Measurements from ENCODE around the gene MUC21.
"Not testable (repeated sequence)": the region's sequence is repeated elsewhere in the genome, so short reads cannot be mapped to it uniquely, and the experiment has no call there.

The MUC21 gene

DNA sequence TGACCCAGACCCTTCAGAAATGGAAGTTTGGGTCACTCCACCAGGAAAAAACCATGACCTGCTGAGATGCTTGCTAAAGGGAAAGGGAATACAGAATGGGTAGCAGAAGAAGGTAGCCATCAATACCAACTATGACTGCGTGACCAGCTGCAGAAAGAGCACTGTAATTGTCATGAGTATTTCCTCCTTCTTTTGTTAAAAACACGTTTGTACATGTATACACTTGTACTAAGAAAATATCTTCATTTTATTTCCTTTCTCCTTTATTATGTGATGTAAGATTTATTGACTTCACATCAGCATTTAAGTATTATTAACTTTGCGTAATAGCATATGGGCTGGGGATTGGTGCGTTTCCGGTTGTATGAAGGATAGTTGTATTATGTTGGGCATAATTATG, 12.6 kb upstream of the MUC21 start:
- FAIRE-seq = no peak

DNA sequence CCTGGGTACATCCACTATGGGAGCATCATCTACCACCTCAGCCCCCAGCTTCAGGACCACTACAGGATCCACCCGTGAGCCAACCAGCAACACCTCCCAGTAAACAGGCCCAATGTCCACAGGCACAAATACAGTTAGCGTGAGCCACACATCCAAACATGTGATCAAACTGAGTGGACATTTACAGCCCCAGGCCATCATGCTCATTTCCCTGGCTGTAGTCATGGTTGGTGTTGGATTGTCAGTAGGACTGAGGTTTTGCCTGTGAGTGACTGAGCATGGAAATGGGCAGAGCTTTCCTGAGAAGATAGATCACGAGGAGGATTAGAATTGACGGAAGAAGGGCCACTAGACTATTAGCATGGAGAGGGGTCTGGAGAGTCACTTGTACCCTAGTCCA, 10.7 kb upstream of the MUC21 start:
- no peak for FAIRE-seq

DNA sequence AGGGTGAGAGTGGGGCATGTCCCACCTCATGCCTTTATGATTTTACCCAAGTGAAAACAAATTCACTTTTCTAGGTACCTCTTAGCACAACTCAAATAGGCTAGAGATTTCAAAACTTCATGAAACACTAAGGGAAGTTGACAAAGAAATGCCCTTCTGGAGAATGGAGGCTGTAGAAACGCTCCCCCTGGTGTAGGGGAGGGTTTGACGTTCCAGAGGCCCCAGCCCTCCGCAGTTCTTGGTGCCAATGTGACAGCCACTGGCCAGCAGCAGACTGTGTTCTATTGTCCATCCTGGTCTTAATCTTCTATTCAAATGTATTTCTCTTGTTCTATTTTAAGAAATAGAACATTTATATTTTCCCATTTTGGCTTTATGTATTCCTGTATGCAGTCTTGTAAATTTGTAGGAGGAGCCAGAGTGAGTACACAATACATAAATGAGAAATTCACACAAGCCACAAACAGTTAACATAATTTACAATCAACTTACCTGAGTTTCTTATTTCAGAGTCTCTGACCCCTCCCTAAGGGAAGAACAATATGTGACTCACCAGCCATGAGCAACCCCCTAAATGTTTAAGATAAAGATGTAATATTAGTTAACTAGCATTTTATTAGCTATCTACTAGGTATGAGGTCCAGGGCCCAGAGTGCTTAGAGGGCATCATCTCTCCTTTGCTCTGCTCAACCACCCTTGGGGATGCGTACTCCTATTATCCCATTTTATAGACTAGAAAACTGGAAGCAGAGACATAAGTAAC, 8.8 kb upstream of the MUC21 start:
- no peak for FAIRE-seq

DNA sequence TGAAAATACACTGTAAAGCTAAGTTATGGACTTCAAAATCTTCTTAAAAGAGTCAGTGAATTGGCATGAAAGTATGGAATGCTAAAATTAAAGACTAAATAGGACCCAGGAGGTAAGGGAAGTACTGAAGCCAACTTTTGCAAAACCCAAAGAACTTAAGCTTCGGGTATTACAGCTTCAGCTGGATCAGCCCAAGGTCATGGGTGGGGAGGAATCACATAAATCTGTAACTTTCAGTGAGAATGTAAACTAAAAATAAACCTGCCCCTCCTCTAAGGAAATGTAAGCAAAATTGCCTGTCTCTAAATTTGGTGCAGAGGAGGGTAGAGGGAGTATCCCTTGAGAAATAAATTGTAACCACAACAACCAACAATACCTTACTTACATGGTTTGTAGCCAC, 4.4 kb upstream of the MUC21 start:
- FAIRE-seq = no peak

DNA sequence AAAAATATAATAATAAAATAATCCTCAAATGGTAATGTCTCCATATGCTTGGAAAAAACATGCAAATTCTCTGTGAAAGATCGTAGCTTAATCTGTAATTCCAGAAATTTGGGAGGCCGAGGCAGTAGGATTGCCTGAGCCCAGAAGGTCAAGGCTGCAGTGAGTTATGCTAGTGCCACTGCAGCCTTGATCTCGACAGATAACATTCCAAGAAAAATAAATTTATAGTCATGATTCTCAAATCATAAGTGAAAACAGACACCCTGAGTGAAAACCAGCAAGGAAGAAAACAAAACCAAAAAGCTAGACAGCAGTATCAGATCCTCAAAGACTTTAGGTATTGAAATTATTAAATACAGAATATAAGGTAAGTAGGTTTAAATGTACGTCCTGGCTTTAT, 3.8 kb upstream of the MUC21 start:
- no peak for FAIRE-seq

DNA sequence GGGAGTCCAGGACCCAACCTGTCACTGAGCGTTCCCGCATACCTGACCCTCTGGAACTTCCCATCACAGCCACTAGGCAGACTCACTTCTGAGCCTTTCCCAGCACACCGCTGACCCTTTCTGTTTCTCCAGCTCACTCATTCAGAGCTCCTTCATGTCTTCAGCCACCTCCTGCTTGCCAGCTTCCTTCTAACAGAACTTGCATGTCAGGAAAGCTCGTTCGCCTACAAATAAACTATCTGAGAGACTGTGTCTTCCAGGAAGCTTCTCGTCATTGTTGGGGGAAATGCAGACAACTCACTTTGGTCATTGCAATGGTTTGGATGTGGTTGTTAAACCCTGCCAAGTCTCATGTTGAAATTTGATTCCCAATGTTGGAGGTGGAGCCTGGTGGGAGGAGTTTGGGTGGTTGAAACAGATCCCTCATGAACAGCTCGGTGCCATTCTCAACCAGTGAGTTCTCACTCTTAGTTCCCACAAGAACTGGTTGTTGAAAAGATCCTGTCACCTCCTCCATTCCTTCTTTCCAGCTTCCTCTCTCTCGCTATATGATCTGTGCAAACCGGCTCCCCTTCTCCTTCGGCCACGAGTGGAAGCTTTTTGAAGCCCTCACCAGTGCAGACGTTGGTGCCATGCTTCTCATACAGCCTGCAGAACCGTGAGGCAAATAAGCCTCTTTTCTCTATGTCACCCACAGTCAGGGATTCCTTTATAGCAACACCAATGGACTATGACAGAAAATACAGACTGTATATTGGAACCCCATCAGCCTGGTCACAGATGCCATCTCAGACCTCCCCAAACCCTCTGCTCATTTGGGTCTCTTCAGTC, 1.4 kb upstream of the MUC21 start:
- FAIRE-seq = no peak

DNA sequence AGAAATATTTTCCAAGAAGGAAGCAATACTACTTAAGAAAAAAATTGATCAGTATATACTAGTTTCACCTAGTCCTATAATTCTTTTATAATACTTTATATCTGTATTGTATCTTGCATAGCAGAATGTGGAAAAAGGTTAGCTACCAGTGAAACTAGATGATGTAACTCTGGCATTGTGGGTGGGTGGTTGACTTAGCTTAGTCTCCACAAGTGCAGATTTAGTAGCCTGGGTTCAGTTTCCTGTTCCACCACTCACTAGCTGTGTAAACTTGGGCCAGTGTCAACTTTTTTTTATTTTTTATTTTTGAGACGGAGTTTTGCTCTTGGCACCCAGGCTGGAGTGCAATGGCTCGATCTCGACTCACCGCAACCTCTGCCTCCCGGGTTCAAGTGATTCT, 2.0 kb downstream of the MUC21 start:
- no peak for FAIRE-seq

DNA sequence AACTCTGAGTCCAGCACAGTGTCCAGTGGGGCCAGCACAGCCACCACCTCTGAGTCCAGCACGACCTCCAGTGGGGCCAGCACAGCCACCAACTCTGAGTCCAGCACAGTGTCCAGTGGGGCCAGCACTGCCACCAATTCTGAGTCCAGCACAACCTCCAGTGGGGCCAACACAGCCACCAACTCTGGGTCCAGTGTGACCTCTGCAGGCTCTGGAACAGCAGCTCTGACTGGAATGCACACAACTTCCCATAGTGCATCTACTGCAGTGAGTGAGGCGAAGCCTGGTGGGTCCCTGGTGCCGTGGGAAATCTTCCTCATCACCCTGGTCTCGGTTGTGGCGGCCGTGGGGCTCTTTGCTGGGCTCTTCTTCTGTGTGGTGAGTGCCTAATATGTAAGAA, 3.8 kb downstream of the MUC21 start:
- no peak for FAIRE-seq

DNA sequence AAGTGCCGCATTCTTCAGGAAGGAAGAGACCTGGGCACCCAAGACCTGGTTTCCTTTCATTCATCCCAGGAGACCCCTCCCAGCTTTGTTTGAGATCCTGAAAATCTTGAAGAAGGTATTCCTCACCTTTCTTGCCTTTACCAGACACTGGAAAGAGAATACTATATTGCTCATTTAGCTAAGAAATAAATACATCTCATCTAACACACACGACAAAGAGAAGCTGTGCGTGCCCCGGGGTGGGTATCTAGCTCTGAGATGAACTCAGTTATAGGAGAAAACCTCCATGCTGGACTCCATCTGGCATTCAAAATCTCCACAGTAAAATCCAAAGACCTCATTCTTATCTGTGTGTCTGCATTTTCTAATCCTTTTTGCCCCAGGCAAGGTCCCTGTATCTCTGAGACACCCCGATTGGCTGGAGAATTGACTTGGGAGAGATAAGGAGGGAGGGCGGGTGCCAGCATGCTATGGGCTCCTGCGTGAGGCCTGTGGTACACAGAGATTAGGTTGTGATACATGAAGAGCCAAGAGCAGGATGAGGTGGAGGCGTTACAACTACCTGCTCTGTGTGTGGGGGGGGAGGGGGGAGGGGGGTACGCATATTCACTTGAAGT, 4.8 kb downstream of the MUC21 start:
- no peak for FAIRE-seq

DNA sequence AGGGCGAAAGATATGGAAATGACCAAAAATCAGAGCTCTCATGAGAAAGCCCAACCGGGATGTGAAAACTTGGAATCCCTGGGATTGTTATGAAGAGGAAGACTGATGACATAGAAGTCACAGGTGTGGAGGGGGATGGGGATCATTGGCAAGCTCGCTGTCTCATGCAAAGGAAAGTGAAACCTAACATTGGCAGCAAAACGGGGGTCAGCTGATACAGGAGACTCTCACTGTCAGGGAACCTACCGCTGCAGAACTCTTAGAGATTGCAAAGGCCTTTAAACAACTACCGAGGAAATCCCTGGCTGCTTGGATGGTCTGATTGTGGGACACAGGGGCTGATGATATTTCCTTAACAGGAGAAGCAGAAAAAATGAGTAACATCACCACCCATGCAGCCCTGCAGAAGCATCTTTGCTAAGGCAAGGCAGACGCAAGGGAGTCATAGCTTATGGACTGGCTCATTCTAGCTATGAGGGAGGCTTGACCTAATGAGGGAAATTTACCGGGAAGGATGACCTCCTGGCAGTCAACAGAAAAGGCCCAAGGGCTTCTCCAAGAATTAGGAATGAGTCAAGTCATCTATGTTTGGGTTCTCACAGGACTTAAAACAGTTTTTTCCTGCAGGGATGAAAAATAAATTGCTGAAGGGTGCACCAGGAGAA, 7.0 kb downstream of the MUC21 start:
- no peak for FAIRE-seq

DNA sequence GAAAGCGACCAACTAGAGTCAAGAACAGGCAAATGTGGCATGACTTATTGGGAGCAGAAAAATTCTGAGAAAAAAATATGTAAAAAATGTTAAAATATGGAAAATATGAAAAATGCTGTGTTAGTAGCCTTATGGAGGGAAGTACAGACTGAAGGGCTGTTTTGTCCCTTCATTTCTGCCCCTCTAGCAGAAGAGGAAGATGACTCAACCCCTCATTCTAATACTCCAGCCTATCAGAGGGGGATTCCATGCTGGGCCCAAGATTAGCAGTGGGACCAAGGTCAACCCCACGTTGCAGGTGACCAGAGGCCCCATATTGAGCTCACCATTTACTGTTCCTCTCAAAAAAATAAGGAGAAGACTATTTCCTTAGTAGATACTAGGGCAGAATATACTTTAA, 8.4 kb downstream of the MUC21 start:
- no peak for FAIRE-seq

DNA sequence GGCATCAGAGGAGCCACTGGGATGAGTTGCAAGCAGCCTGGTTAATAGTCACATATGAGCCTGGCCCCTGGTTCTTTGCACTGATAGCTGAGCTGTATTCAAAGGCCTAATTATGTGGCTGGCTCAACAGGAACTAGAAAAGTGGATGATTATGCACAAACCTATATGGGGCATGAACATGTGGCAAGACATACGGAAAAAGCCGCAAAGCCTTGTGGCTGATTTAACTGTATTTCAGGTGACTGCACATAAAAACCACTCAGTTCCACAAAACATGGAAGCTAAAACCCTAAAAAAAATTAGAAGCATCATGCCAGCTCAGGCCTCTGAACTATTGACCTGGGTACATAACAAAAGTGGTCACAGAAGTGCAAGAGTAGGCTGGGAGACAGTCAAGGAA, 13.8 kb downstream of the MUC21 start:
- FAIRE-seq = no peak

DNA sequence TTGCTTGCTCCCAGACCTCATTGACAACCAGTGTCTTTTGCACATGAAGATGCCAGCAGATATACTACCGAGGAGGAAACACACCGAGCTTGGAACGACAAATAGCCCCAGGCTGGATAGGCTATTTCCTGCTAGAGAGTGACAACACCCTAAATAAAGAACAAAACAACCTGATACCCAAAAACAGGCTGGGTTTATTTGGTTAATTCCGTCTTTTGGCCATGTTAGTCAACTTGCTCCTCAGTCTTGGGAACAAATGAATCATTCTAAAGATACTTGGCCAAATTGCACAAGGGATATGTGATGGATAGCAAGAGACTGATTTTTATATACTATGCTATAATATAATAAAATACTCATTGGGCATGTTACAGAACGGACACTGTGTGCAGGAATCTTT, 15.3 kb downstream of the MUC21 start:
- FAIRE-seq = no peak

DNA sequence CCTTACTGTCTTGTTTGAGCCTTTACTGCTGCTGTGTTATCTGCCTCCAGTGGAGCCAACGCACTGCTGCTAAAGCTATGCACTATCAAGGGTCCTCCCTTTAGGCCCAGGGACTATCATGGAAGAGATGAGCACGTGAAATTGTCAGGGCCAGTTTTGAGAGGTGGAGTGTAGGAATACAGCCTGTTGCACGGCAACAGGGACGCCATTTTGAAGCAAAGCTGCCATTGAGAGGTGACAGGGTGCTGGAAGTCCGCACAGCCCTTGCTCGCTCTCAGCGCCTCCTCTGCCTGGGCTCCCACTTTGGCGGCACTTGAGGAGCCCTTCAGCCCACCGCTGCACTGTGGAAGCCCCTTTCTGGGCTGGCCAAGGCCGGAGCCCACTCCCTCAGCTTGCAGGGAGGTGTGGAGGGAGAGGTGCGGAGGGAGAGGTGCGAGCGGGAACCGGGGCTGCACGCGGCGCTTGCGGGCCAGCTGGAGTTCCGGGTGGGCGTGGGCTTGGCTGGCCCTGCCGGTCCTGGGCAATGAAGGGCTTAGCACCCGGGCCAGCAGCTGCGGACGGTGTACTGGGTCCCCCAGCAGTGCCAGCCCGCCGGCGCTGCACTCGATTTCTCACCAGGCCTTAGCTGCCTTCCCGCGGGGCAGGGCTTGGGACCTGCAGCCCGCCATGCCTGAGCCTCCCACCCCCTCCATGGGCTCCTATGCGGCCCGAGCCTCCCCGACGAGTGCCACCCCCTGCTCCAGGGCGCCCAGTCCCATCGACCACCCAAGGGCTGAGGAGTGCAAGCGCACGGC, 16.7 kb downstream of the MUC21 start:
- not testable (repeated sequence) for FAIRE-seq

DNA sequence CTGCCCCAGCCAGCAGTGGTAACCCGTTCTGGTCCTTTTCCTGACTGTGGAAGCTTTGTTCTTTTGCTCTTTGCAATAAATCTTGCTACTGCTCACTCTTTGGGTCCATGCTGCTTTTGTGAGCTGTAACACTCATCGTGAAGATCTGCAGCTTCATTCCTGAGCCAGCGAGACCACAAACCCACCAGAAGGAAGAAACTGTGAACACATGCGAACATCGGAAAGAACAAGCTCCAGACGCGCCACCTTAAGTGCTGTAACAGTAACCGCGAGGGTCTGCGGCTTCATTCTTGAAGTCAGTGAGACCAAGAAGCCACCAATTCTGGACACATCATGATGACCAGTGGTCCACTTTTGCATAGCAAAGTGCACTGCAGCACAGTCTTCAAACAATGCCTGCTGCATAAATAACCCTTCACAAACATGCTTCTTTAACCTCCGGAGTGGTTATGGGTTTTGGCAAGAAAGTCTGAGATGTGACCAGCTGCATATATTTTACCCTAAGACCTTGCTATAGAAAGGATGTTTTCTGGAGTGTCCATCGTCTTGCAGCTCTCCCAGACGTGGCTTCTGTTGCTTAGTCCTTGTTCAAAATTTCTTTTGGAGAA, 17.9 kb downstream of the MUC21 start:
- FAIRE-seq = no peak

DNA sequence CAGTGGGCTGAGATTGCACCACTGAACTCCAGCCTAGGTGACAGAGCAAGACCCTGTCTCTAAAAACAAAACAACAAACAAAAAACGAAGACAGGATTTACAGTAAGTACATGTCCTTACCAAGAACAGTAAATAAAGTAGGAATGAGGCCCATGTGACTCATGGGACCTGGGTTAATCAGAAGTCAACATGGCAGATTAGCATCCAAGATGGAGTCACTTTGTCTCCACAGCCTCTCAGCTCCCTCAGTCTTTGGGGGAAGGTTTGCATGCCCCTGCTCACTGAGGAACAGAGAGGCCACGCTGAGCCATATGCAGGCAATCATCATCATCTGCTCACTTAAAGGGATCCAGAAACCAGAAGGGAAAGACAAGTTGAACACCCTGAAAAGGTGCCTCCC, 19.0 kb downstream of the MUC21 start:
- no peak for FAIRE-seq

DNA sequence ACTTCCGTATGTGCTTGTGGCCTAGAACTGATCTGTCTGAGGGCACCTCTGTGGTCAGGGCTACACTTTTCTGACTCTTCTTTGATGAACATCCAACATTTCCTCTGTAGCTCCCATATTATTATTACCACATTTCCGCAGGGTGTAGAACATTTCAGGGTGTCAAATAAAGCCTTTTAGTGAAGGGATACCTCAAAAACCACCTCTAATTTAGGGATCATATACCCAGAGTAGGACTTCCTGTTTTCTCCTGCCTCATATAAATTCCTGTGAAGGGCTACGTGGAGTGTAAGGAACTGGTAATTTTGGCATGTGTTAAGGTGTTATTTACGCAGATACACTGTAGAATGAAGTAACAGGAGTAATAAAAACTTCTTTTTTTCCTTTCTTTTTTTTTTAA, 21.3 kb downstream of the MUC21 start:
- no peak for FAIRE-seq

DNA sequence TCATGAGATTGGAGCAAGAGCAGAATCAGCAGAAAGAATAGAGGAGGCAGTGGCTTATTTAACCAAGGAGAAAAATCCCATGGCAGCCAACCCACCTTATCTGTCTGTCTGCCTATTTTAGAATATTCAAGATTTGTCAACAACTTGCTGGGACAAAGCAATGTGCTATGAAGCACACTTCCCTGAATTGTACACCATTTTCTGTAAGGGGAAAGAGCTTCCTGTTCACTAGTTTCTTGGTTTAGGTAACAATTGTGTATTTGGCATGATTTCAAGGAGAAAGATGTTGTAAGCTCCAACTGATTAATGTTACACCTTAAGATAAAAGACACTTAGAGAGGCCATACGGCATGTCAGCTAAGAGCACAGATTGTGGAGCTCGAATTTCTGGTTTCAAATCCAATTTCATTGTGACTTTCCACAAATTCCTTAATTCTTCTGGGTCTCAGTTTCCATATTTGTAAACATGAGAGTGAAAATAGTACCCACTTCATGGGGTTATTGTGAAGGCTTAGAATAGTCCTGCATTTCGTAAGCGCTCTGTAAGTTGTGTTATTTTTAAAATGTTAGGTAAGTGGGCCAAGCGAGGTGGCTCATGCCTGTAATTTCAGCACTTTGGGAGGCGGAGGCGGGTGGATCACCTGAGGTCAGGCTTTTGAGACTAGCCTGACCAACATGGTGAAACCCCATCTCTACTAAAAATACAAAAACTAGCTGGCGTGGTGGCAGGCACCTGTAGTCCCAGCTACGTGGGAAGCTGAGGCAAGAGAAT, 21.9 kb downstream of the MUC21 start:
- no peak for FAIRE-seq

DNA sequence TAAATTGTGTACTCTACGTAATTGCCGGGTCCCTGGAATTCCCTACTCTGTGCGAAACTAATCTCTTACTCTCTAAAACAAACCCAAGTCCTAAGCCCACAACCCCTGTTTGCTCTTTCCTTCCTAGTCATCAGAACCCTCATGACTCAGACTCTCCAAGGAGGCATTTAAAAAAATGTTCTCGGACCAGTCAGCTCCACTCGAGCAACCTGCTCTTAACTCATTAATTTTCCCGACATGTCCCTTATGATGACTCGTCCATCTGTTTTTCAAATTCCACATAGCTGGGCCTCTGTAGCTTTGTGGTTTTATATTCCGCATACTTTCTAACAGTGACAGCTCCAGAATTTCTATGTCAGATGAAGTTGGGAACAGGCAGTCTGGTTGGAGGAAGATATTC, 24.2 kb downstream of the MUC21 start:
- FAIRE-seq = no peak

DNA sequence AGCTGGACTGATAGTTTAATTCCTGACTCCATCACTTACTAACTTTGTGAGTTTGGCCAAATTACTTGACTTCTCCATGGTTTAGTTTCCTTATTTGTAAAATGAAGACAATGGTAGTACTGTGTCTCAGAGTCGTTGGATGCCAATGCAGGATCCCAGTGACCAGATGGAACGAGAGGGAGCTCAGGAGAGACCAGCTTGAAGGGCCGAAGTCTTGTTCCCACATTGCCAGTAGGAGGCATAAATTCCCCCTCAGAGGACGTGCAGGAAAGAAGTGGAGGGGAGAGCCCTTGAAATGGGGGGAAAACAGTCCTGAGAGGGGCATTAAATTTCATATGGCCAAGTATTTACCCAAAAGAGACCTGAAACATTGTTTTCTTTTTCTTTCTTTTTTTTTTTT, 24.6 kb downstream of the MUC21 start:
- FAIRE-seq = no peak

DNA sequence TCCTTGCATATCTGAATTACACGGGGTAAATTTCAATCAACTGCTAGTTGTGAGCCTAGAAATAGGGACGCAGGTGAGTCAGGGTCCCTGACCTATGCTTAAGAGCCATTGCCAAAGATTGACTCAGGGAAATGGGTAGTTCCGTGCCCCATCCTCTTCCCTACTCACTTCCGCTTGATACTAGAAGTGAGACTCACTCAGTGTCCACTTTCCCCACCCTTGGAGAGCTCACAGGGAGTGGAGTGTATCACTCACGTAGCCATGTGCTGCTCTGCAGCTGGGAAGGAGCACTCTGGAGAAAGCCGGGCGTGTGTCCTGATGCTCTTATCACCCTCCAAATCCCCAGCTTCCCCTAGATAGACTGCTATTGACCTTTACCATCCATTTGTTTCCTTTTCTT, 26.2 kb downstream of the MUC21 start:
- FAIRE-seq = no peak

Measured in islet of Langerhans (tissue), 1 donor.